AG09319 (cell line): ENCODE measurements around the gene C3orf70.
"Not testable (repeated sequence)": the region's sequence is repeated elsewhere in the genome, so short reads cannot be mapped to it uniquely, and the experiment has no call there.

Experiments used
- DNase-seq: peaks from one replicate; pipeline ENCODE4 v3.0.0-alpha.2; 2010; ENCODE audit warnings: low read depth; ENCODE audit errors: extremely low read depth
- CTCF ChIP-seq: IDR thresholded peaks from 2 replicates; pipeline ENCODE4 v1.5.1; 2011; ENCODE audit warnings: low read depth, mild to moderate bottlenecking, inconsistent platforms, low read length, moderate library complexity

Gene C3orf70

GRCh38 chr3:185131602-185132256 lies 21.1 kb downstream of the C3orf70 start:
- DNase-seq = no peak
- TF ChIP-seq CTCF = no peak

GRCh38 chr3:185129083-185129482 lies 23.8 kb downstream of the C3orf70 start:
- DNase-seq = no peak
- no peak for TF ChIP-seq CTCF

- no peak for DNase-seq
- TF ChIP-seq CTCF = no peak
Observed at GRCh38 chr3:185126201-185126600, 26.7 kb downstream of the C3orf70 start.

GRCh38 chr3:185120126-185120525 lies 32.7 kb downstream of the C3orf70 start:
- no peak for DNase-seq
- no peak for TF ChIP-seq CTCF

GRCh38 chr3:185115371-185115770 lies 37.5 kb downstream of the C3orf70 start:
- DNase-seq = no peak
- no peak for TF ChIP-seq CTCF

- no peak for DNase-seq
- TF ChIP-seq CTCF = no peak
Observed at GRCh38 chr3:185114756-185115155, 38.1 kb downstream of the C3orf70 start.

- no peak for TF ChIP-seq CTCF
- no peak for DNase-seq
Observed at GRCh38 chr3:185112186-185112585, 40.7 kb downstream of the C3orf70 start.

- DNase-seq = not testable (repeated sequence)
Observed at GRCh38 chr3:185109012-185109411, 43.8 kb downstream of the C3orf70 start.

- not testable (repeated sequence) for DNase-seq
Observed at GRCh38 chr3:185106256-185106890, 46.5 kb downstream of the C3orf70 start.
